SU-DHL-6 (cell line): ENCODE measurements around the gene NAA38.

Experiments
- EZH2phosphoT487 ChIP-seq: fragments of 200-600 bp; sonication (generic), shearing (Covaris generic); conservative IDR thresholded peaks from 2 replicates; pipeline ENCODE4 v1.6.1; 2018; ENCODE audit warnings: mild to moderate bottlenecking, antibody characterized with exemption, low read length, moderate library complexity, mixed read lengths
- TF ChIP-seq, protein P1 (sequence below): fragments of 200-600 bp; sonication (generic); IDR thresholded peaks from one replicate; pipeline ENCODE4 v1.5.1; 2017; ENCODE audit warnings: antibody characterized with exemption, mild to moderate bottlenecking, low read length, moderate library complexity; ENCODE audit not compliant: insufficient read depth, poor library complexity, severe bottlenecking

DNA sequence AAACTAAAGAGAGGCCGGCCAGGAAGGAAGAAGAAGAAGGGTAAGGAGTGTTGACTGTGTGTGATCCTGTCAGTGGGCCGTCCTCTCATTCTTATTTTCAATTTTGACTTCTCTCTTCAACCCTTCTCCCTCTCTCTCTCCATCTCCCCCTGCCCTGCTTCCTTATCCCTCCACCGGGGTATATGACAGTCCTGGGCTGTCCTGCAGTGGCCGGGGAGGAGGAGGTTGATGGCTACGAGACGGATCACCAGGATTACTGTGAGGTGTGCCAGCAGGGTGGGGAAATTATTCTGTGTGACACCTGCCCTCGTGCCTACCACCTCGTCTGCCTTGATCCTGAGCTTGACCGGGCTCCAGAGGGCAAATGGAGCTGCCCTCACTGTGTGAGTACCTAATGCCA is 36.9 kb upstream of the NAA38 start:
- TF ChIP-seq, protein P1, sequence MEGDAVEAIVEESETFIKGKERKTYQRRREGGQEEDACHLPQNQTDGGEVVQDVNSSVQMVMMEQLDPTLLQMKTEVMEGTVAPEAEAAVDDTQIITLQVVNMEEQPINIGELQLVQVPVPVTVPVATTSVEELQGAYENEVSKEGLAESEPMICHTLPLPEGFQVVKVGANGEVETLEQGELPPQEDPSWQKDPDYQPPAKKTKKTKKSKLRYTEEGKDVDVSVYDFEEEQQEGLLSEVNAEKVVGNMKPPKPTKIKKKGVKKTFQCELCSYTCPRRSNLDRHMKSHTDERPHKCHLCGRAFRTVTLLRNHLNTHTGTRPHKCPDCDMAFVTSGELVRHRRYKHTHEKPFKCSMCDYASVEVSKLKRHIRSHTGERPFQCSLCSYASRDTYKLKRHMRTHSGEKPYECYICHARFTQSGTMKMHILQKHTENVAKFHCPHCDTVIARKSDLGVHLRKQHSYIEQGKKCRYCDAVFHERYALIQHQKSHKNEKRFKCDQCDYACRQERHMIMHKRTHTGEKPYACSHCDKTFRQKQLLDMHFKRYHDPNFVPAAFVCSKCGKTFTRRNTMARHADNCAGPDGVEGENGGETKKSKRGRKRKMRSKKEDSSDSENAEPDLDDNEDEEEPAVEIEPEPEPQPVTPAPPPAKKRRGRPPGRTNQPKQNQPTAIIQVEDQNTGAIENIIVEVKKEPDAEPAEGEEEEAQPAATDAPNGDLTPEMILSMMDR = no peak
- TF ChIP-seq EZH2phosphoT487 = no peak
